ENCODE results near the gene TTC38.

TTC38 gene

GRCh38 chr22:46287873-46288751, 20.3 kb downstream of the TTC38 start:
- H3K27me3 ChIP-seq (ENCODE audit: control insufficient read depth, insufficient read depth, low read length), result no peaks in the 10 kb centered on the region
- peaks cover 3% of the 10 kb centered on the region; the same call in 1 of the 2 replicates for H3K36me3 ChIP-seq (ENCODE audit: control insufficient read depth, insufficient read depth, low read length)
- H3K4me3 ChIP-seq (ENCODE audit: low read length), result no peak overlapping the region
- no peaks in the 10 kb centered on the region for H3K4me1 ChIP-seq (ENCODE audit: control insufficient read depth, insufficient read depth, low read length)
- H3K27ac ChIP-seq (ENCODE audit: low read length), result no peak overlapping the region
- no CpG with 5 or more reads among the region's 24 CpGs for WGBS (ENCODE audit: insufficient coverage, insufficient read length)
- DNase-seq (ENCODE audit: low read depth, low spot score), result no peak
- H3K9me3 ChIP-seq (ENCODE audit: control insufficient read depth, insufficient read depth, low read length), result no peaks in the 10 kb centered on the region

DNA sequence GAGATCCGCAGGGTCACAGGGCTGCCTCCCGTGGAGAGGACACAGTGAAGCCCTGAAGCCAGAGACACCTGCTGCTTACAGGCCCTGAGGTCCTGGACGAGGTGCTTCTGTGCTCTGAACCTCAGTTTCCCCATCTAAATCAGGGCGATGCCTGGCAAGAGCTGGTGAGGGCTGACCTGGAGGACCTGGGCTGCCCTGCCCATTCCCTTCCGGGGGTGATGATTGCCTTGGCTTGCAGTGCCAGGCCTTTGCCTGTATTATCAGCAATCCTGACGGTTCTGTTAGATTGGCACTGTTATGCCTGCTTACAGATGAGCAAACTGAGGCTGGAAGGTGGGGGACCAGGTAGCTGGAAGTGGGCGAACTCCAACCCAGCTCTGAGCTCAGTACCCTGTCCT, 21.0 kb downstream of the TTC38 start:
- Histone ChIP-seq H3K27me3 (ENCODE audit: control insufficient read depth, insufficient read depth, low read length) (no peaks in the 10 kb centered on the region), H3K4me1 (ENCODE audit: control insufficient read depth, insufficient read depth, low read length) (no peaks in the 10 kb centered on the region), H3K36me3 (ENCODE audit: control insufficient read depth, insufficient read depth, low read length) (peaks cover 3% of the 10 kb centered on the region; the same call in 1 of the 2 replicates), H3K9me3 (ENCODE audit: control insufficient read depth, insufficient read depth, low read length) (no peaks in the 10 kb centered on the region), H3K27ac (ENCODE audit: low read length) (no peak overlapping the region), H3K4me3 (ENCODE audit: low read length) (no peak overlapping the region)
- no peak for DNase-seq (ENCODE audit: low read depth, low spot score)
- no CpG with 5 or more reads among the region's 7 CpGs for WGBS (ENCODE audit: insufficient coverage, insufficient read length)

- Histone ChIP-seq H3K27me3 (ENCODE audit: control insufficient read depth, insufficient read depth, low read length) (no peaks in the 10 kb centered on the region), H3K4me3 (ENCODE audit: low read length) (no peak overlapping the region), H3K27ac (ENCODE audit: low read length) (no peak overlapping the region), H3K4me1 (ENCODE audit: control insufficient read depth, insufficient read depth, low read length) (no peaks in the 10 kb centered on the region), H3K9me3 (ENCODE audit: control insufficient read depth, insufficient read depth, low read length) (no peaks in the 10 kb centered on the region), H3K36me3 (ENCODE audit: control insufficient read depth, insufficient read depth, low read length) (peaks cover 3% of the 10 kb centered on the region; the same call in 1 of the 2 replicates)
- no peak for DNase-seq (ENCODE audit: low read depth, low spot score)
- WGBS (ENCODE audit: insufficient coverage, insufficient read length), result no CpG with 5 or more reads among the region's 33 CpGs
Measured at GRCh38 chr22:46289244-46289891, 21.6 kb downstream of the TTC38 start.

GRCh38 chr22:46290121-46290842, 22.5 kb downstream of the TTC38 start:
- Histone ChIP-seq H3K4me1 (ENCODE audit: control insufficient read depth, insufficient read depth, low read length) (no peaks in the 10 kb centered on the region), H3K36me3 (ENCODE audit: control insufficient read depth, insufficient read depth, low read length) (peaks cover 3% of the 10 kb centered on the region; the same call in 1 of the 2 replicates)
- WGBS (ENCODE audit: insufficient coverage, insufficient read length), result no CpG with 5 or more reads among the region's 17 CpGs

GRCh38 chr22:46290843-46291785, 23.3 kb downstream of the TTC38 start:
- DNase-seq (ENCODE audit: low read depth, low spot score), result no peak
- Histone ChIP-seq H3K4me1 (ENCODE audit: control insufficient read depth, insufficient read depth, low read length) (no peaks in the 10 kb centered on the region), H3K4me3 (ENCODE audit: low read length) (no peak overlapping the region), H3K36me3 (ENCODE audit: control insufficient read depth, insufficient read depth, low read length) (peaks cover 3% of the 10 kb centered on the region; the same call in 1 of the 2 replicates), H3K27me3 (ENCODE audit: control insufficient read depth, insufficient read depth, low read length) (no peaks in the 10 kb centered on the region), H3K27ac (ENCODE audit: low read length) (no peak overlapping the region), H3K9me3 (ENCODE audit: control insufficient read depth, insufficient read depth, low read length) (no peaks in the 10 kb centered on the region)
- WGBS (ENCODE audit: insufficient coverage, insufficient read length), result no CpG with 5 or more reads among the region's 23 CpGs

More at GRCh38 chr22:46290121-46290842, 22.5 kb downstream of the TTC38 start:
- no peak for DNase-seq (ENCODE audit: low read depth, low spot score)
- H3K27me3 ChIP-seq (ENCODE audit: control insufficient read depth, insufficient read depth, low read length), result no peaks in the 10 kb centered on the region
- H3K9me3 ChIP-seq (ENCODE audit: control insufficient read depth, insufficient read depth, low read length), result no peaks in the 10 kb centered on the region
- H3K27ac ChIP-seq (ENCODE audit: low read length), result no peak overlapping the region
- H3K4me3 ChIP-seq (ENCODE audit: low read length), result no peak overlapping the region

DNA sequence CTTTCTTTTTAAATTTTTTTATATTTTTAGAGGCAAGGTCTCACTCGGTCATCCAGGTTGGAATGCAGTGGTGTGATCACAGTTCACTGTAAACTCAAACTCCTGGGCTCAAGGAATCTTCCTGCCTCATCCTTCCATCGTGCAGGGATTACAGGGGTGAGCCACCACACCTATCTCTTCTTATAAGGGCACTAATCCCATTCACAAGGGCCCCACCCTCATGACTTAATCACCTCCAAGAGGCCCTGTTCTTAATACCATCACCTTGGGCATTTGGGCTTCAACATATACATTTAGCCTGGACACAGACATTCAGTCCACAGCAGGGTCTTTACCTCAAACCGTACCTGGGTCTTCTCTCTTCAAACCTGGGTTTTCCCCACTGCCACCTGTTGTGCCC, 24.4 kb downstream of the TTC38 start:
- no peak for DNase-seq (ENCODE audit: low read depth, low spot score)
- Histone ChIP-seq H3K27me3 (ENCODE audit: control insufficient read depth, insufficient read depth, low read length) (no peaks in the 10 kb centered on the region), H3K4me3 (ENCODE audit: low read length) (no peak overlapping the region), H3K36me3 (ENCODE audit: control insufficient read depth, insufficient read depth, low read length) (peaks cover 3% of the 10 kb centered on the region; the same call in 1 of the 2 replicates), H3K9me3 (ENCODE audit: control insufficient read depth, insufficient read depth, low read length) (no peaks in the 10 kb centered on the region), H3K4me1 (ENCODE audit: control insufficient read depth, insufficient read depth, low read length) (no peaks in the 10 kb centered on the region), H3K27ac (ENCODE audit: low read length) (no peak overlapping the region)
- no CpG with 5 or more reads among the region's 3 CpGs for WGBS (ENCODE audit: insufficient coverage, insufficient read length)

DNA sequence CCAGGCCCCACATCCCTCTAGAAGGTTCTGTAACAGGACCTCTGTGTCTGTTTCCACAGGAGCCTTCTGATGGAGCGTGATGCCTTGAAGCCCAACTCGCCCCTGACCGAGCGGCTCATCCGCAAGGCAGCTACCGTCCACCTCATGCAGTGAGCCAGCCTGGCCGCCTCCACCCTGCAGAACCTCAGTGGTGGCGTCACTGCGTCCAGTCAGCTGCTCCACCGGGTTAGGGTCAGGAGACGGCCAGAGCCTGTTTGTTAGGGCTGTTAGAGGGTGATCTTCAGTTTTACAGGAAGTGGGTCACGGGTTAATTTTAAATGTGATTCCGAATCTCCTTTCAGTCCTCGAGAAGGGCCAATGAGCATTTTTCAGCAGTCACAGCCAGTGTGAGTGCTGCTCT, 24.9 kb downstream of the TTC38 start:
- no peak for DNase-seq (ENCODE audit: low read depth, low spot score)
- no peak overlapping the region for H3K4me3 ChIP-seq (ENCODE audit: low read length)
- WGBS (ENCODE audit: insufficient coverage, insufficient read length), result no CpG with 5 or more reads among the region's 14 CpGs
- peaks cover 3% of the 10 kb centered on the region; the same call in 1 of the 2 replicates for H3K36me3 ChIP-seq (ENCODE audit: control insufficient read depth, insufficient read depth, low read length)
- no peaks in the 10 kb centered on the region for H3K27me3 ChIP-seq (ENCODE audit: control insufficient read depth, insufficient read depth, low read length)
- H3K4me1 ChIP-seq (ENCODE audit: control insufficient read depth, insufficient read depth, low read length), result no peaks in the 10 kb centered on the region
- no peak overlapping the region for H3K27ac ChIP-seq (ENCODE audit: low read length)
- no peaks in the 10 kb centered on the region for H3K9me3 ChIP-seq (ENCODE audit: control insufficient read depth, insufficient read depth, low read length)

DNA sequence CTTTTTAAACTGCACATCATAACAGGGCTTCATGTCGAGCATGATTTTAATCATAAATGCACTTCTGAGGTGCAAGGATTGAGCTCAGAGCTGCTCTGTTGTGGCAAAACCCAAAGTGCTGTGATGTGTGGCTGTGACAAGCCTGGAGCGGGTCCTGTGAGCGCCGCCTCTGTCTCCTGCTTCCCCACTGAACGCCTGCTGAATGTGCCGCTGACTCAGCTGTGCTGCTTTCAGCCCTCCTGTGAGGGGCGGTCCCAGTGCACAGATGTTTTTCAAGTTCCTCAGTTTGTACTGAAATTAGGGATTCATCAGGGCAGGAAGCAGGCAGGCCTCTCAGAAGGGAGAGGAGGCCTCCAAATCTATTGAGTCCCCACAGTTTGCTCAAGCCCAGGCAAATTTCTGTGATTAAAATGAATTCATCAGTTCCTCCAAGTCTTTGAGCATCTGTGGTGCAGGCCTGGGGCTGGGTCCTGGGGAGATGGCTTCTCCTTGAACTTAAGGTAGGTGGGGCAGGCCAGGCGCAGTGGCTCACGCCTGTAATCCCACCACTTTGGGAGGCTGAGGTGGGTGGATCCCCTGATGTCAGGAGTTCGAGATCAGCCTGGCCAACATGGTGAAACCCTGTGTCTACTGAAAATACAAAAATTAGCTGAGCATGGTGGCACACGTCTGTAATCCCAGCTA, 25.9 kb downstream of the TTC38 start:
- no peaks in the 10 kb centered on the region for H3K9me3 ChIP-seq (ENCODE audit: control insufficient read depth, insufficient read depth, low read length)
- H3K27ac ChIP-seq (ENCODE audit: low read length), result no peak overlapping the region
- no peaks in the 10 kb centered on the region for H3K27me3 ChIP-seq (ENCODE audit: control insufficient read depth, insufficient read depth, low read length)
- no peak for DNase-seq (ENCODE audit: low read depth, low spot score)
- H3K4me3 ChIP-seq (ENCODE audit: low read length), result no peak overlapping the region
- no CpG with 5 or more reads among the region's 11 CpGs for WGBS (ENCODE audit: insufficient coverage, insufficient read length)
- H3K4me1 ChIP-seq (ENCODE audit: control insufficient read depth, insufficient read depth, low read length), result no peaks in the 10 kb centered on the region
- peaks cover 3% of the 10 kb centered on the region; the same call in 1 of the 2 replicates for H3K36me3 ChIP-seq (ENCODE audit: control insufficient read depth, insufficient read depth, low read length)

DNA sequence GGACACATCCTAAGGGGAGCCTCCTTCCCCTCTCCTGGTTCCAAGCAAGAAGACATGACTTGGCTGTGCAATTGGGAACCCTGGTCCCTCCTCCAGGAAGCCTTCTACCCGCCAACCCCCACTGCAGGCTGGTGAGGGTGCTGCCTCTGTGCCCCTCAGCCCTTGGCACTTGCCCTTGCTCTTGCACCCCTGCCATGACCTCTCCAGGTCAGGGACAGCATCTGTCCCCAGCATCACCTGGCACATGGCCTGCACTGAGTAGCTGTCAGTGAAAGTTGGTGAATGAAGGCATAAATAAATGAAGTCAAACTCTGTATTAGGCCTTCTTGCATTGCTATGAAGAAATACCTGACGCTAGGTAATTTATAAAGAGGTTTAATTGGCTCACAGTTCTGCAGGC, 27.0 kb downstream of the TTC38 start:
- Histone ChIP-seq H3K27me3 (ENCODE audit: control insufficient read depth, insufficient read depth, low read length) (no peaks in the 10 kb centered on the region), H3K4me3 (ENCODE audit: low read length) (no peak overlapping the region), H3K4me1 (ENCODE audit: control insufficient read depth, insufficient read depth, low read length) (no peaks in the 10 kb centered on the region), H3K27ac (ENCODE audit: low read length) (no peak overlapping the region), H3K9me3 (ENCODE audit: control insufficient read depth, insufficient read depth, low read length) (no peaks in the 10 kb centered on the region), H3K36me3 (ENCODE audit: control insufficient read depth, insufficient read depth, low read length) (peaks cover 8% of the 10 kb centered on the region; the same call in 1 of the 2 replicates)
- WGBS (ENCODE audit: insufficient coverage, insufficient read length), result no CpG with 5 or more reads among the region's 2 CpGs
- DNase-seq (ENCODE audit: low read depth, low spot score), result no peak

All from iPS DF 6.9 (cell line).